PFSK-1 (cell line): ENCODE results near the gene ZDHHC5.

ENCODE experiments used
- FOXP2 ChIP-seq: optimal IDR thresholded peaks from 2 replicates; pipeline ENCODE3; 2011; ENCODE audit warnings: borderline replicate concordance, control low read depth, inconsistent platforms; ENCODE audit not compliant: insufficient read depth; ENCODE audit errors: extremely low read length, extremely low read depth
- POLR2AphosphoS5 ChIP-seq: IDR thresholded peaks from 2 replicates; pipeline ENCODE4 v1.6.1; 2012; ENCODE audit warnings: low read depth, mild to moderate bottlenecking, control low read depth, low read length, moderate library complexity
- REST ChIP-seq, 2 experiments: IDR thresholded peaks; 2 replicates each; pipeline versions ENCODE4 v1.6.1 to v1.8.0; 2011 to 2012; ENCODE audit warnings: low read depth in 2 of 2, low read length in 2 of 2, control low read depth in 1 of 2, inconsistent platforms in 1 of 2, mild to moderate bottlenecking in 1 of 2, moderate library complexity in 1 of 2; ENCODE audit not compliant: insufficient read depth in 1 of 2
- SIN3A ChIP-seq: IDR thresholded peaks from 2 replicates; pipeline ENCODE4 v1.6.1; 2012; ENCODE audit warnings: mild to moderate bottlenecking, low read length, moderate library complexity, borderline replicate concordance; ENCODE audit not compliant: insufficient read depth
- TAF1 ChIP-seq: IDR thresholded peaks from 2 replicates; pipeline ENCODE4 v1.6.1; 2012; ENCODE audit warnings: low read length, control low read depth, borderline replicate concordance; ENCODE audit not compliant: insufficient read depth

Gene ZDHHC5

GRCh38 chr11:57745206-57745605, 77.3 kb downstream of the ZDHHC5 start:
- TF ChIP-seq FOXP2 (no peak), POLR2AphosphoS5 (0 out of 2 replicates have a peak, but pooled peaks have one; percentile 10)

GRCh38 chr11:57746920-57747319, 79.0 kb downstream of the ZDHHC5 start:
- TF ChIP-seq SIN3A = no peak
- no peak for TF ChIP-seq REST (IDR thresholded peaks at IDR 0.05; ENCODE audit: insufficient read depth in 1 of 2, low read depth in 2 of 2, low read length in 2 of 2)
- TF ChIP-seq POLR2AphosphoS5 = no peak
- TF ChIP-seq TAF1 = no peak
- no peak for TF ChIP-seq FOXP2
